OCI-LY7 (cell line): Measurements from ENCODE around the gene ZNF148. TPM values are rescaled to one million over a fixed set of nuclear protein-coding genes. Genes with fewer than 3 reads are reported as not detected.
A peak's percentile ranks its signal among the peaks of the same experiment; 100 is the strongest.

ENCODE experiments used
- BruUV-seq: library from RNA; stranded (reverse); fragments of 400-500 nt; replicated peaks from 2 replicates; lab custom pipeline; 2021; lab: Mats Ljungman, UMichigan
- CTCF ChIA-PET: fragments of 300-600 bp; sonication (Branson Sonifier 250); formaldehyde crosslinking; loops from one replicate; lab custom pipeline; 2022; ENCODE audit warnings: antibody characterized with exemption; ENCODE audit not compliant: unreplicated experiment; lab: Charles Lee
- POLR2A ChIA-PET: fragments of 300-600 bp; sonication (Branson Sonifier 250); formaldehyde crosslinking; loops from one replicate; lab custom pipeline; 2022; ENCODE audit warnings: antibody characterized with exemption; lab: Charles Lee
- DNase-seq: peaks from one replicate; pipeline ENCODE4 v3.0.0-alpha.2; 2015; ENCODE audit warnings: low spot score
- H2AFZ ChIP-seq: fragments of 200-600 bp; sonication (generic), shearing (Covaris generic); 2 replicates; pipeline ENCODE4 v1.6.1; 2014; ENCODE audit warnings: mild to moderate bottlenecking, antibody characterized with exemption, low read length, moderate library complexity
- H3K27ac ChIP-seq: fragments of 200-600 bp; sonication (generic); 2 replicates; pipeline ENCODE4 v1.5.1; 2014; ENCODE audit warnings: mixed run types, low read depth, mild to moderate bottlenecking, moderate library complexity, low read length, inconsistent platforms; ENCODE audit not compliant: poor library complexity, severe bottlenecking
- H3K36me3 ChIP-seq: fragments of 200-600 bp; sonication (generic); 2 replicates; pipeline ENCODE4 v1.6.1; 2014; ENCODE audit warnings: mild to moderate bottlenecking, antibody characterized with exemption, low read length, moderate library complexity, mixed read lengths; ENCODE audit not compliant: insufficient read depth
- H3K4me1 ChIP-seq: fragments of 200-600 bp; sonication (generic); 2 replicates; pipeline ENCODE4 v1.5.1; 2014; ENCODE audit warnings: mild to moderate bottlenecking, low read length; ENCODE audit not compliant: insufficient read depth, poor library complexity, severe bottlenecking
- H3K4me2 ChIP-seq: fragments of 200-600 bp; sonication (generic); 2 replicates; pipeline ENCODE4 v1.6.1; 2014; ENCODE audit warnings: mild to moderate bottlenecking, low read length
- H3K4me3 ChIP-seq: fragments of 200-600 bp; sonication (generic); 2 replicates; pipeline ENCODE4 v1.5.1; 2014; ENCODE audit warnings: mild to moderate bottlenecking, low read depth, low read length; ENCODE audit not compliant: poor library complexity, severe bottlenecking
- H3K79me2 ChIP-seq: fragments of 200-600 bp; sonication (generic); 2 replicates; pipeline ENCODE4 v1.6.1; 2016; ENCODE audit warnings: low read depth, mild to moderate bottlenecking, low read length, moderate library complexity, mixed read lengths; ENCODE audit not compliant: insufficient read depth
- H3K9me2 ChIP-seq: fragments of 200-600 bp; sonication (generic); 2 replicates; pipeline ENCODE4 v1.6.1; 2016; ENCODE audit warnings: mild to moderate bottlenecking, low read length, mixed read lengths; ENCODE audit not compliant: insufficient read depth
- H3K9me3 ChIP-seq: fragments of 200-600 bp; sonication (generic); 2 replicates; pipeline ENCODE4 v1.6.1; 2014; ENCODE audit warnings: mild to moderate bottlenecking, mixed run types, low read length, mixed read lengths
- H4K20me1 ChIP-seq: fragments of 200-600 bp; sonication (generic); 2 replicates; pipeline ENCODE4 v1.6.1; 2014; ENCODE audit warnings: mild to moderate bottlenecking, antibody characterized with exemption, low read length, moderate library complexity, mixed read lengths; ENCODE audit not compliant: insufficient read depth
- EZH2phosphoT487 ChIP-seq: fragments of 200-600 bp; sonication (generic); IDR thresholded peaks from 2 replicates; pipeline ENCODE4 v1.6.1; 2018; ENCODE audit warnings: low read depth, borderline replicate concordance, mild to moderate bottlenecking, mixed run types, antibody characterized with exemption, low read length, moderate library complexity, mixed read lengths
- intact Hi-C: fragments of 100-400 bp; cut with micrococcal nuclease; formaldehyde crosslinking; loops from one replicate; pipeline ENCODE4 v1.10.0; 2022; ENCODE audit not compliant: unreplicated experiment
- total RNA-seq, 2 experiments: library from RNA; depleted of rRNA in 1 of 2; stranded (reverse); fragments of >200 nt in 1 of 2; shearing (Covaris generic) in 1 of 2; gene quantifications; 2 replicates each; pipeline ENCODE4 v1.2.3, GENCODE V29; 2014 to 2022
- TF ChIP-seq, protein P1 (sequence below): fragments of 200-600 bp; sonication (generic); conservative IDR thresholded peaks from 2 replicates; pipeline ENCODE4 v1.5.1; 2014; ENCODE audit warnings: mild to moderate bottlenecking, antibody characterized with exemption, low read length, moderate library complexity, mixed read lengths

The ZNF148 gene
- total RNA-seq, 2 experiments from 2014 or later, result 19.8 to 35.4 TPM

DNA sequence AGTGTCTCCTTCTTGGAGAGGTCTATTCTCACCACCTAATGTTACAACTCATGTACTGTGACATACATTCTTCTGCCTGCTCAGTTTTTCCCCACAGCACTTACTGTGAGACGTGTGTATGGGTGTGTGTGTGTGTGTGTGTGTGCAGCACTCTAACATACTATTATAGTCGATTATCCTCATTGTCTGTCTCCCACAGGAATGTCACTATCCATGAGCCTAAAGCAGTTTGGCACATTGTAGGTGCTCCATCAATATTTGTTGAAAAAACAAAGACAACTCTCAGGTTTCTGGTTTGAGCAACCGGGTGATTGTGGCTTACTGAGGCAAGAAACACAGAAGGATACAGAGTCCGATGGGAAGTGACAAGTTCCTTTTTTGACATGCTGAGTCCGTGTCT, 8.6 kb upstream of the ZNF148 start:
- no peak overlapping the region for H3K27ac ChIP-seq
- H3K79me2 ChIP-seq, result no peaks in the 10 kb centered on the region
- POLR2A ChIA-PET, result no interaction called here
- no TSS peak for BruUV-seq
- no peaks in the 10 kb centered on the region for H4K20me1 ChIP-seq
- no peak for DNase-seq
- H2AFZ ChIP-seq, result no peak overlapping the region
- intact Hi-C loops, result no loop called here
- H3K9me2 ChIP-seq, result no peaks in the 10 kb centered on the region
- H3K4me1 ChIP-seq, result peaks cover 9% of the 10 kb centered on the region
- CTCF ChIA-PET, result no interaction called here
- H3K36me3 ChIP-seq, result no peaks in the 10 kb centered on the region
- no peak overlapping the region for H3K4me2 ChIP-seq
- TF ChIP-seq EZH2phosphoT487, result no peak
- TF ChIP-seq, protein P1, sequence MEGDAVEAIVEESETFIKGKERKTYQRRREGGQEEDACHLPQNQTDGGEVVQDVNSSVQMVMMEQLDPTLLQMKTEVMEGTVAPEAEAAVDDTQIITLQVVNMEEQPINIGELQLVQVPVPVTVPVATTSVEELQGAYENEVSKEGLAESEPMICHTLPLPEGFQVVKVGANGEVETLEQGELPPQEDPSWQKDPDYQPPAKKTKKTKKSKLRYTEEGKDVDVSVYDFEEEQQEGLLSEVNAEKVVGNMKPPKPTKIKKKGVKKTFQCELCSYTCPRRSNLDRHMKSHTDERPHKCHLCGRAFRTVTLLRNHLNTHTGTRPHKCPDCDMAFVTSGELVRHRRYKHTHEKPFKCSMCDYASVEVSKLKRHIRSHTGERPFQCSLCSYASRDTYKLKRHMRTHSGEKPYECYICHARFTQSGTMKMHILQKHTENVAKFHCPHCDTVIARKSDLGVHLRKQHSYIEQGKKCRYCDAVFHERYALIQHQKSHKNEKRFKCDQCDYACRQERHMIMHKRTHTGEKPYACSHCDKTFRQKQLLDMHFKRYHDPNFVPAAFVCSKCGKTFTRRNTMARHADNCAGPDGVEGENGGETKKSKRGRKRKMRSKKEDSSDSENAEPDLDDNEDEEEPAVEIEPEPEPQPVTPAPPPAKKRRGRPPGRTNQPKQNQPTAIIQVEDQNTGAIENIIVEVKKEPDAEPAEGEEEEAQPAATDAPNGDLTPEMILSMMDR, result no peak
- no peak overlapping the region for H3K4me3 ChIP-seq
- no peaks in the 10 kb centered on the region for H3K9me3 ChIP-seq

DNA sequence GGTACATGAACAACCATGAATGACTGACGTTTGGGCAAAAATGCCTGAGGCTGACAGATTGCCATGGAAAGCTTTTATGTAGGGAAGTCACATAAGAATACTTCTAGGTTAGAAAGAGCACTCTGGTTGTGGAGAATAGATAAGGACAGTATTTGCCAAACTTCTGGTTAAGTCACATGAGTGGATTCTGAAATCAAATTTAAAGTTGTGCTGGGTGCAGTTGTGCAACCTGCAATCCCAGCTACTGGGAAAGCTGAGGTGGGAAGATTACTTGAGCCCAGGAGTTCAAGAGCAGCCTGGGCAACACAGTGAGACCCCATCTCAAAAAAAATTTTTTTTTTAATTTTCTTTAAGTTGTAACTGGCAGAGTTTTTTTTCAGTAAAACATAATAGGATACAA, 7.2 kb upstream of the ZNF148 start:
- no peak for TF ChIP-seq EZH2phosphoT487
- TF ChIP-seq, protein P1, result no peak
- no peak for DNase-seq
- Histone ChIP-seq H3K27ac (no peak overlapping the region), H3K9me2 (no peaks in the 10 kb centered on the region), H3K36me3 (no peaks in the 10 kb centered on the region), H3K9me3 (no peaks in the 10 kb centered on the region), H4K20me1 (no peaks in the 10 kb centered on the region), H2AFZ (no peak overlapping the region), H3K4me1 (peaks cover 9% of the 10 kb centered on the region), H3K4me2 (no peak overlapping the region), H3K4me3 (no peak overlapping the region), H3K79me2 (no peaks in the 10 kb centered on the region)
- ChIA-PET CTCF (no interaction called here), POLR2A (no interaction called here)
- intact Hi-C loops, result no loop called here
- no TSS peak for BruUV-seq

DNA sequence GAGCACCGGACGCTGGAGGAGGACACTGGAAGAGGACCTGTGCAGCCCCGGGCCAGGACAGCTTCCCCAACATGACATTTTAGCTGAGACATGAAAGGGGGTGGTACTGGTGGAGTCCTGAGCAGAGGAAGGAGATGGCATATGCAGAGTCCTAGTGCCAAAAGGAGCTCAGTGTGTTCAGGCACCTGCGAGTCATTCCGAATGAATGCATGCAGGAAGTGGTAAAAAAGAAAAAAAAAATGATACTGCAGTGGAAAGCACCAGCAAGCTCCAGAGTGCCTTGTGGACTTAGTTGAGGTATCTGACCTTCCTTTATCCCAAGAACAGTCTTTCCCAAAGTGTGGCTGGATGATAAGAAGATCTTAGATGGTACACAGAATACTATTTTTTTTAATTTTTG, 6.6 kb upstream of the ZNF148 start:
- Histone ChIP-seq H4K20me1 (no peaks in the 10 kb centered on the region), H2AFZ (peak overlapping the region; percentile 6; the same call in 1 of the 2 replicates), H3K4me1 (peaks cover 9% of the 10 kb centered on the region), H3K9me2 (no peaks in the 10 kb centered on the region), H3K27ac (no peak overlapping the region), H3K4me2 (peak overlapping the region; percentile 15; the same call in 1 of the 2 replicates), H3K9me3 (no peaks in the 10 kb centered on the region), H3K36me3 (no peaks in the 10 kb centered on the region), H3K4me3 (no peak overlapping the region), H3K79me2 (no peaks in the 10 kb centered on the region)
- no TSS peak for BruUV-seq
- ChIA-PET CTCF (interaction anchor here (0.5 kb wide), 1 partner anchor 214 kb away, joined by 3 read pairs; no protein-coding TSS in a partner anchor), POLR2A (interaction anchor here (0.5 to 1.4 kb wide), 4 partner anchors 8 to 1986 kb away, joined by 3 to 4 read pairs (median 3); no protein-coding TSS in a partner anchor)
- intact Hi-C loops, result no loop called here
- no peak for TF ChIP-seq EZH2phosphoT487
- TF ChIP-seq, protein P1, result no peak
- peak; percentile 47 for DNase-seq
